H1 (cell line): ENCODE data around the gene ALKAL2. TPM values are rescaled to one million over a fixed set of nuclear protein-coding genes. Genes with fewer than 3 reads are reported as not detected.

Experiments
- CTCF ChIA-PET: fragments of 300-600 bp; sonication (Branson Sonifier 250); formaldehyde crosslinking; loops from one replicate; lab custom pipeline; 2021; ENCODE audit not compliant: partially characterized antibody; lab: Charles Lee
- POLR2A ChIA-PET: fragments of 300-600 bp; sonication (Branson Sonifier 250); formaldehyde crosslinking; loops from one replicate; lab custom pipeline; 2021; ENCODE audit warnings: inconsistent platforms; ENCODE audit not compliant: partially characterized antibody; lab: Charles Lee
- DNase-seq, 2 experiments: peaks; one replicate each; pipeline versions ENCODE4 v3.0.0 to v3.0.0-alpha.2; 2010 to 2022; ENCODE audit warnings: low spot score in 2 of 2, low read depth in 1 of 2, mixed read lengths in 1 of 2
- FAIRE-seq: peaks from 2 replicates; lab custom pipeline; 2011; peaks lifted over from hg19 to GRCh38; lab: Jason Lieb, UNC
- H2AFZ ChIP-seq: 2 replicates; pipeline ENCODE4 v1.8.1; 2012; ENCODE audit warnings: low read length, inconsistent platforms
- H2AK5ac ChIP-seq: 2 replicates; pipeline ENCODE4 v1.6.1; 2013; ENCODE audit warnings: low read depth, low read length
- H2BK120ac ChIP-seq: replicated peaks from 2 replicates; pipeline ENCODE3; 2013; ENCODE audit warnings: low read depth, low read length, inconsistent platforms
- H2BK12ac ChIP-seq: 2 replicates; pipeline ENCODE4 v1.6.1; 2013; ENCODE audit warnings: low read depth, low read length
- H2BK15ac ChIP-seq: 2 replicates; pipeline ENCODE4 v1.6.1; 2013; ENCODE audit warnings: low read length
- H2BK20ac ChIP-seq: 2 replicates; pipeline ENCODE4 v1.6.1; 2013; ENCODE audit warnings: low read length
- H2BK5ac ChIP-seq: 2 replicates; pipeline ENCODE4 v1.6.1; 2013; ENCODE audit warnings: low read depth, low read length
- H3K14ac ChIP-seq: 2 replicates; pipeline ENCODE4 v1.6.1; 2013; ENCODE audit warnings: inconsistent platforms; ENCODE audit not compliant: insufficient read length
- H3K18ac ChIP-seq: 2 replicates; pipeline ENCODE4 v1.6.1; 2013; ENCODE audit warnings: low read length; ENCODE audit errors: extremely low read depth
- H3K23ac ChIP-seq: 2 replicates; pipeline ENCODE4 v1.6.1; 2013; ENCODE audit warnings: inconsistent platforms; ENCODE audit not compliant: insufficient read length
- H3K23me2 ChIP-seq: 2 replicates; pipeline ENCODE4 v1.6.1; 2013; ENCODE audit warnings: low read depth, low read length
- H3K27ac ChIP-seq: 2 replicates; pipeline ENCODE4 v1.6.1; 2011; ENCODE audit warnings: low read depth, low read length, inconsistent platforms
- H3K27me3 ChIP-seq, 4 experiments: replicated peaks in 1 of 4; 1 replicate in 1 of 4; 2 replicates in 3 of 4; pipeline versions ENCODE4 v1.6.1 to v1.8.1; 2011 to 2013; ENCODE audit warnings: low read length in 3 of 4, mild to moderate bottlenecking in 3 of 4, inconsistent platforms in 2 of 4, mixed read lengths in 2 of 4, moderate library complexity in 1 of 4; ENCODE audit not compliant: control insufficient read depth in 3 of 4, insufficient read depth in 3 of 4; ENCODE audit errors: extremely low read depth in 1 of 4
- H3K36me3 ChIP-seq, 4 experiments: 2 replicates each; pipeline versions ENCODE4 v1.6.1 to v1.8.1; 2011 to 2013; ENCODE audit warnings: mild to moderate bottlenecking in 4 of 4, low read length in 3 of 4, moderate library complexity in 2 of 4, control low read depth in 1 of 4, inconsistent platforms in 1 of 4; ENCODE audit not compliant: insufficient read depth in 4 of 4, control insufficient read depth in 2 of 4
- H3K4ac ChIP-seq: replicated peaks from 2 replicates; pipeline ENCODE3; 2013; ENCODE audit warnings: low read length, low read depth, mixed read lengths, inconsistent platforms; ENCODE audit not compliant: insufficient read length
- H3K4me1 ChIP-seq, 4 experiments: replicated peaks in 1 of 4; 1 replicate in 1 of 4; 2 replicates in 3 of 4; pipeline versions ENCODE4 v1.6.1 to v1.8.1; 2011 to 2013; ENCODE audit warnings: low read length in 3 of 4, inconsistent platforms in 2 of 4, mixed read lengths in 1 of 4; ENCODE audit not compliant: insufficient read depth in 4 of 4, control insufficient read depth in 3 of 4
- H3K4me2 ChIP-seq, 2 experiments: 2 replicates each; pipeline versions ENCODE4 v1.6.1 to v1.8.1; 2011 to 2013; ENCODE audit warnings: low read depth in 2 of 2, low read length in 2 of 2, control low read depth in 1 of 2, inconsistent platforms in 1 of 2, mild to moderate bottlenecking in 1 of 2; ENCODE audit not compliant: insufficient read depth in 1 of 2
- H3K4me3 ChIP-seq, 4 experiments: fragments of 200-600, 300-600 bp in 1 of 4; sonication (generic), shearing (Covaris generic), sonication (Bioruptor Twin) in 1 of 4; 2 replicates each; pipeline versions ENCODE4 v1.5.1 to v1.8.1; 2011 to 2016; ENCODE audit warnings: low read length in 4 of 4, low read depth in 3 of 4, control low read depth in 2 of 4, inconsistent platforms in 2 of 4, mild to moderate bottlenecking in 2 of 4, mixed read lengths in 1 of 4, moderate library complexity in 1 of 4; ENCODE audit not compliant: insufficient read depth in 2 of 4; ENCODE audit errors: extremely low read depth in 1 of 4
- H3K56ac ChIP-seq: replicated peaks from 2 replicates; pipeline ENCODE3; 2013; ENCODE audit warnings: low read depth, mild to moderate bottlenecking, mixed read lengths, low read length, inconsistent platforms; ENCODE audit not compliant: insufficient read length
- H3K79me1 ChIP-seq: 2 replicates; pipeline ENCODE4 v1.6.1; 2013; ENCODE audit warnings: low read depth, low read length, control low read depth
- H3K79me2 ChIP-seq, 2 experiments: 2 replicates each; pipeline versions ENCODE4 v1.6.1 to v1.8.1; 2012 to 2013; ENCODE audit warnings: low read length in 2 of 2, mild to moderate bottlenecking in 2 of 2, inconsistent platforms in 1 of 2; ENCODE audit not compliant: insufficient read depth in 2 of 2, control insufficient read depth in 1 of 2
- H3K9ac ChIP-seq, 4 experiments: replicated peaks in 1 of 4; 1 replicate in 1 of 4; 2 replicates in 3 of 4; pipeline versions ENCODE4 v1.6.1 to v1.8.1; 2011 to 2013; ENCODE audit warnings: low read depth in 3 of 4, low read length in 3 of 4, control low read depth in 2 of 4, mild to moderate bottlenecking in 2 of 4, moderate library complexity in 2 of 4, inconsistent platforms in 1 of 4; ENCODE audit errors: extremely low read depth in 1 of 4
- H3K9me3 ChIP-seq, 2 experiments: 2 replicates each; pipeline versions ENCODE4 v1.6.1 to v1.8.1; 2012 to 2013; ENCODE audit warnings: mild to moderate bottlenecking in 2 of 2, moderate library complexity in 2 of 2, control low read depth in 1 of 2, inconsistent platforms in 1 of 2, low read depth in 1 of 2, low read length in 1 of 2, mixed read lengths in 1 of 2; ENCODE audit not compliant: insufficient read depth in 2 of 2
- H4K20me1 ChIP-seq, 2 experiments: replicated peaks in 1 of 2; 2 replicates each; pipeline versions ENCODE3 to v1.8.1; 2011 to 2013; ENCODE audit warnings: inconsistent platforms in 2 of 2, low read length in 2 of 2, mild to moderate bottlenecking in 1 of 2; ENCODE audit not compliant: insufficient read depth in 2 of 2, control insufficient read depth in 1 of 2
- H4K5ac ChIP-seq: 2 replicates; pipeline ENCODE4 v1.6.1; 2013; ENCODE audit warnings: low read length, low read depth, mixed read lengths, inconsistent platforms; ENCODE audit not compliant: insufficient read length
- H4K8ac ChIP-seq: 2 replicates; pipeline ENCODE4 v1.8.0; 2013; ENCODE audit warnings: mild to moderate bottlenecking, moderate library complexity, low read length, inconsistent platforms; ENCODE audit not compliant: insufficient read depth; ENCODE audit errors: extremely low read depth
- H4K91ac ChIP-seq: replicated peaks from 2 replicates; pipeline ENCODE3; 2013; ENCODE audit warnings: low read length, mixed read lengths, inconsistent platforms; ENCODE audit not compliant: insufficient read length
- GABPA ChIP-seq: IDR thresholded peaks from 2 replicates; pipeline ENCODE4 v1.6.1; 2011; ENCODE audit warnings: mild to moderate bottlenecking, low read length, moderate library complexity, borderline replicate concordance; ENCODE audit not compliant: insufficient read depth
- JUN ChIP-seq: IDR thresholded peaks from 2 replicates; pipeline ENCODE4 v1.6.1; 2011; ENCODE audit warnings: low read depth, mild to moderate bottlenecking, improper control_type of control experiment, low read length
- JUND ChIP-seq: IDR thresholded peaks from 2 replicates; pipeline ENCODE4 v1.6.1; 2011; ENCODE audit warnings: mild to moderate bottlenecking, improper control_type of control experiment, low read length
- NRF1 ChIP-seq: IDR thresholded peaks from 2 replicates; pipeline ENCODE4 v1.6.1; 2011; ENCODE audit warnings: mild to moderate bottlenecking, low read depth, low read length, improper control_type of control experiment
- RNF2 ChIP-seq: fragments of 200-900, 300-1000 bp; sonication (generic); IDR thresholded peaks from 2 replicates; pipeline ENCODE4 v1.7.1; 2016; ENCODE audit warnings: borderline replicate concordance, low read depth, mild to moderate bottlenecking, antibody characterized with exemption, low read length; ENCODE audit not compliant: poor library complexity, severe bottlenecking; ENCODE audit errors: missing control alignments
- RXRA ChIP-seq: IDR thresholded peaks from 2 replicates; pipeline ENCODE4 v1.6.1; 2011; ENCODE audit warnings: low read depth, mild to moderate bottlenecking, low read length, moderate library complexity; ENCODE audit not compliant: insufficient read depth
- WGBS, 2 experiments: shearing (Covaris generic) in 1 of 2; methylation state at CpG; one replicate each; pipeline versions ENCODE4 v1.1.6 to v1.1.7; 2013 to 2015; ENCODE audit warnings: low lambda C conversion rate in 2 of 2, mixed read lengths in 2 of 2, inconsistent platforms in 1 of 2, low coverage in 1 of 2, missing lambda C conversion rate in 1 of 2; ENCODE audit not compliant: insufficient replicate concordance in 2 of 2, insufficient coverage in 1 of 2, insufficient read length in 1 of 2; ENCODE audit errors: extremely low coverage in 1 of 2, missing lambda C conversion rate in 1 of 2; 5-methylcytosine and 5-hydroxymethylcytosine counted together
- polyA plus RNA-seq, 7 experiments: library from polyadenylated mRNA; depleted of rRNA in 3 of 7; stranded (reverse) in 5 of 7; unstranded in 2 of 7; fragments of >200 nt in 5 of 7; fragments of 200-250 nt in 2 of 7; gene quantifications; 1 replicate in 5 of 7; 2 replicates in 1 of 7; 4 replicates in 1 of 7; pipeline versions ENCODE4 v1.2.1 to v1.2.3, GENCODE V29; 2011 to 2013; ENCODE audit warnings: missing spikeins in 2 of 7, mixed read lengths in 2 of 7
- total RNA-seq: library from RNA; stranded (reverse); fragmentation: NEBNext Ultra II Directional; extraction: Animal tissue kit (Norgen Biotek cat#: 25700); gene quantifications from 2 replicates; pipeline ENCODE4 v1.2.1, GENCODE V29; 2021
- TF ChIP-seq, protein P1 (sequence below): IDR thresholded peaks from 2 replicates; pipeline ENCODE4 v1.6.1; 2012; ENCODE audit warnings: inconsistent platforms

Gene ALKAL2
- total and polyA plus RNA-seq, 2 of the 8 experiments (the other 6 are each of a cell fraction or from before 2014, with no cell fraction given), result 4.6 to 11.5 TPM

DNA sequence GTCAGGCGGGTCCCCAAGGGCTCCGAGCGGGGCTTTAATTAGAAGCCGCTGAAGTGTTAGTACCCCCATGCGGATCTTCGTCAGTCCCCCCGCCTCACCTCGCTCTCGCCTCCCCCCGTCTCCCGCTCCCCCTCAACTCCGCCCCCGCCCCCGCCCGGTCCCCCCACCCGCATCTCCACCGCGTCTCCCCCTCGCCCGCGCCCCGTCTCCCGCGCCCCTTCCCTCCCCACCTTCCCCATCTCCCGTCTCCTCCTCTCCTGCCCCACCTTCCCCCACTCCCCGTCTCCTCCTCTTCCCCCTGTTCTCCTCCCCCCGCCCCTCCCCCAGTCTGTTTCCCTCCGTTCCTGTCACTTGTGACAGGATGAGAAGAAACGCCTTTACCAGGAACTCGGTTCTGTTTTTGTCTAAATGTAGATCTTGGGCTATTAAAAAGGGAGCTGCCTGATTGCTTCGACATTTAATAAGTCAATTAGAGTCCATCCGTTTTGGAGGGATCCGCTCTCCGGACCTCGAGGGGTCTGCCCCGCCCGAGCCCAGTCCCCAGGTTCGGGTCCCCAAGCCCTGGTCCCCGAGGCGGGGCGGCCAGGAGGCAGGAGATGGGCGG, 969 bp upstream of the ALKAL2 start:
- Histone ChIP-seq H3K9ac (no peak overlapping the region), H3K23ac (no peak overlapping the region), H2BK15ac (no peak overlapping the region), H3K36me3 (no peaks in the 10 kb centered on the region), H4K5ac (no peak overlapping the region), H4K20me1 (peaks cover 2 to 5% of the 10 kb centered on the region in 2 experiments), H2BK12ac (no peak overlapping the region), H4K8ac (no peak overlapping the region), H3K14ac (no peak overlapping the region), H2AK5ac (no peak overlapping the region), H3K4ac (no peak overlapping the region), H3K18ac (no peak overlapping the region), H3K27ac (no peak overlapping the region), H3K4me3 (peak overlapping the region; percentile 42 to 70 (median 54)), H2BK5ac (no peak overlapping the region), H2AFZ (no peak overlapping the region; the same call in 1 of the 2 replicates), H3K79me2 (no peaks in the 10 kb centered on the region), H2BK20ac (no peak overlapping the region), H3K4me1 (peaks cover 6 to 24% (median 15%) of the 10 kb centered on the region in 4 experiments), H3K23me2 (peaks cover 8% of the 10 kb centered on the region; the same call in 1 of the 2 replicates), H3K9me3 (peaks cover 0 to 4% of the 10 kb centered on the region in 2 experiments; a peak in 1 of 4 replicates), H3K4me2 (peak overlapping the region; percentile 85 to 96), H3K27me3 (peaks cover 9 to 48% (median 33%) of the 10 kb centered on the region in 4 experiments), H3K79me1 (no peaks in the 10 kb centered on the region), H2BK120ac (no peak overlapping the region), H4K91ac (no peak overlapping the region), H3K56ac (no peak overlapping the region)
- 3% methylated on average over 12 of the region's 42 CpGs; no CpG with 5 or more reads in 1 of the 2 experiments for WGBS, 2 experiments
- CTCF ChIA-PET, result interaction anchor here (0.6 to 3.1 kb wide), 9 partner anchors 8 to 345 kb away, joined by 3 to 17 read pairs (median 4); no protein-coding TSS in a partner anchor
- no peak for FAIRE-seq
- POLR2A ChIA-PET, result interaction anchor here (1.0 to 1.7 kb wide), 4 partner anchors 20 to 244 kb away, joined by 3 to 4 read pairs (median 3); no protein-coding TSS in a partner anchor
- TF ChIP-seq, protein P1, sequence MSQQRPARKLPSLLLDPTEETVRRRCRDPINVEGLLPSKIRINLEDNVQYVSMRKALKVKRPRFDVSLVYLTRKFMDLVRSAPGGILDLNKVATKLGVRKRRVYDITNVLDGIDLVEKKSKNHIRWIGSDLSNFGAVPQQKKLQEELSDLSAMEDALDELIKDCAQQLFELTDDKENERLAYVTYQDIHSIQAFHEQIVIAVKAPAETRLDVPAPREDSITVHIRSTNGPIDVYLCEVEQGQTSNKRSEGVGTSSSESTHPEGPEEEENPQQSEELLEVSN, result peak; percentile 30; the same call in 1 of the 2 replicates
- TF ChIP-seq JUN (no peak), JUND (no peak), RNF2 (no peak), NRF1 (no peak), GABPA (no peak), RXRA (no peak)
- no peak for DNase-seq
